Stomach smooth muscle (tissue), 2 donors: ENCODE results near the gene TULP3.

Source experiments
- H3K27ac ChIP-seq: one replicate; pipeline ENCODE4 v1.7.0; 2013; ENCODE audit warnings: mild to moderate bottlenecking, low read length, inconsistent platforms
- H3K27me3 ChIP-seq, 2 donors: one replicate each; pipeline ENCODE4 v1.7.0; 2013; ENCODE audit warnings: low read length in 2 of 2; ENCODE audit not compliant: insufficient read depth in 2 of 2, control insufficient read depth in 1 of 2
- H3K36me3 ChIP-seq, 2 donors: one replicate each; pipeline ENCODE4 v1.7.0; 2013; ENCODE audit warnings: low read length in 2 of 2; ENCODE audit not compliant: control insufficient read depth in 2 of 2, insufficient read depth in 2 of 2
- H3K4me1 ChIP-seq: one replicate; pipeline ENCODE4 v1.7.0; 2013; ENCODE audit warnings: low read length; ENCODE audit not compliant: control insufficient read depth, insufficient read depth
- H3K4me3 ChIP-seq, 2 donors: one replicate each; pipeline ENCODE4 v1.7.0; 2013; ENCODE audit warnings: low read length in 2 of 2
- H3K9ac ChIP-seq, 2 donors: one replicate each; pipeline ENCODE4 v1.7.0; 2013; ENCODE audit warnings: low read length in 2 of 2, mild to moderate bottlenecking in 1 of 2
- H3K9me3 ChIP-seq, 2 donors: one replicate each; pipeline ENCODE4 v1.7.0; 2013; ENCODE audit warnings: low read length in 2 of 2; ENCODE audit not compliant: control insufficient read depth in 2 of 2
- donor health status: healthy.
- donor health status: Pancreatic carcinoma.

The TULP3 gene

DNA sequence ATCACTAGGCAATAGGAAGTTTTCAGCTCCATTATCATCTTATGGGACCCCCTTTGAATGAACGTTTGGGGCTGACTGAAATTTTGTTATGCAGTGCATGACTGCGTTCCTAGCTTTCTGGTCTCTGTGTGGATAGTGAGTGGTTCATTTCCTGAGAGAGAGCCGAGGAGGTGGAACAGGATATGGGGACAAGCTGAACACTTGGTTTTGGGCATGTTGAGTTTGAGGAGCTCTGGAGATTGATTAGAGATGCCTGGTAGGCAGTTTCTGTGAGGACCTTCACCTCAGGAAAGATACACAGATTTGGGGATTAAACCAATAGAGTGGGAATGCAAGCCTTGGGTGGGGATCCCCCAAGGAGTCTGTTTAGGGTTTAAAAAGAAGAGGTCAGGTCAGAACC, 96.2 kb downstream of the TULP3 start:
- H3K36me3 ChIP-seq = no peaks in the 10 kb centered on the region
- peaks cover 0 to 4% of the 10 kb centered on the region in 2 donors for H3K9me3 ChIP-seq
- no peak overlapping the region for H3K27ac ChIP-seq
- no peaks in the 10 kb centered on the region for H3K27me3 ChIP-seq
- no peak overlapping the region for H3K4me3 ChIP-seq
- no peaks in the 10 kb centered on the region for H3K4me1 ChIP-seq
- H3K9ac ChIP-seq = no peak overlapping the region

DNA sequence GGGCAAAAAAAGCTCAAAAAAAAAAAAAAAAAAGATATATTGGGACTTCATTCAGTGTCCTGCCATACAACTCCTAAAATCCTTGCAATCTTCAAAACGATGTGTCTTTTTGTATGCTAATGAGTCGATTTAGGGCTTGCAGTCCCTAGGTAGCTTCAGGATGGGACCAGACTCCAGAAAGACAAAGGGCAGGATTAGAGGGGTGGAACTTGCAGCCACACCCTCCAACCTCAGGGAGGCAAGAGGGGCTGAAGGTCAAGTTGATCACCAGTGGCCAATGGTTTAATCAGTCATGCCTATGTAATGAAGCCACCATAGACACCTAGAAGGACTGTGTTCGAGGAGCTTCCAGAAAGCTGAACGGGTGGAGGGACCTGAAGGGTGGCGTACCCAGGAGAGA, 97.8 kb downstream of the TULP3 start:
- Histone ChIP-seq H3K36me3 (no peaks in the 10 kb centered on the region), H3K27me3 (no peaks in the 10 kb centered on the region), H3K27ac (no peak overlapping the region), H3K9me3 (peaks cover 0 to 4% of the 10 kb centered on the region in 2 donors), H3K4me3 (no peak overlapping the region), H3K4me1 (no peaks in the 10 kb centered on the region), H3K9ac (no peak overlapping the region)
